AG10803 (cell line): ENCODE measurements around the gene EPHB1.
"Not testable (repeated sequence)": the region's sequence is repeated elsewhere in the genome, so short reads cannot be mapped to it uniquely, and the experiment has no call there.

Experiments
- DNase-seq: peaks from one replicate; pipeline ENCODE4 v3.0.0; 2010; ENCODE audit warnings: low read depth
- H3K4me3 ChIP-seq: 2 replicates; pipeline ENCODE4 v1.5.1; 2011; ENCODE audit warnings: mild to moderate bottlenecking, low read length, control low read depth
- TF ChIP-seq, protein P1 (sequence below): conservative IDR thresholded peaks from 2 replicates; pipeline ENCODE4 v1.5.1; 2011; ENCODE audit warnings: mild to moderate bottlenecking, low read length, control low read depth, inconsistent platforms

Gene EPHB1

DNA sequence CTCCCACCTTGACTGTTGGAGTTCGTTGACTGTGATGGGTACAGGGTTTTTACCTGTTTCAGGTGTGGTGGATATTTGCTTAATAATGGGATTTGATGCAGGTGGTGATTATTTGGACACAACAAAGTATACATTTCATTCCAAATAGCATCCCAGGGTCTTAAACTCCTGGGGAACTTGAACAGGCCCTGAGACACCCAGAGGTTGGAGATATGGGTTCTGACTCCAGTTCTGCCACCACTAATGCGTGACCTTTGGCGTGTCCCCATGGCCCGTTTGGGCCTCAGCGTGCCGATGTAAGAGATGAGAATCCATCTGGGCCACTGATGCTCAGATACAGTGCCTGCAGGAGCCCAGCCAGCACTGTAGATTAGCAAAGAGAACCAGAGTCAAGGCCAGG lies 264.5 kb downstream of the EPHB1 start:
- DNase-seq = no peak
- H3K4me3 ChIP-seq = no peak overlapping the region
- TF ChIP-seq, protein P1, sequence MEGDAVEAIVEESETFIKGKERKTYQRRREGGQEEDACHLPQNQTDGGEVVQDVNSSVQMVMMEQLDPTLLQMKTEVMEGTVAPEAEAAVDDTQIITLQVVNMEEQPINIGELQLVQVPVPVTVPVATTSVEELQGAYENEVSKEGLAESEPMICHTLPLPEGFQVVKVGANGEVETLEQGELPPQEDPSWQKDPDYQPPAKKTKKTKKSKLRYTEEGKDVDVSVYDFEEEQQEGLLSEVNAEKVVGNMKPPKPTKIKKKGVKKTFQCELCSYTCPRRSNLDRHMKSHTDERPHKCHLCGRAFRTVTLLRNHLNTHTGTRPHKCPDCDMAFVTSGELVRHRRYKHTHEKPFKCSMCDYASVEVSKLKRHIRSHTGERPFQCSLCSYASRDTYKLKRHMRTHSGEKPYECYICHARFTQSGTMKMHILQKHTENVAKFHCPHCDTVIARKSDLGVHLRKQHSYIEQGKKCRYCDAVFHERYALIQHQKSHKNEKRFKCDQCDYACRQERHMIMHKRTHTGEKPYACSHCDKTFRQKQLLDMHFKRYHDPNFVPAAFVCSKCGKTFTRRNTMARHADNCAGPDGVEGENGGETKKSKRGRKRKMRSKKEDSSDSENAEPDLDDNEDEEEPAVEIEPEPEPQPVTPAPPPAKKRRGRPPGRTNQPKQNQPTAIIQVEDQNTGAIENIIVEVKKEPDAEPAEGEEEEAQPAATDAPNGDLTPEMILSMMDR = no peak

DNA sequence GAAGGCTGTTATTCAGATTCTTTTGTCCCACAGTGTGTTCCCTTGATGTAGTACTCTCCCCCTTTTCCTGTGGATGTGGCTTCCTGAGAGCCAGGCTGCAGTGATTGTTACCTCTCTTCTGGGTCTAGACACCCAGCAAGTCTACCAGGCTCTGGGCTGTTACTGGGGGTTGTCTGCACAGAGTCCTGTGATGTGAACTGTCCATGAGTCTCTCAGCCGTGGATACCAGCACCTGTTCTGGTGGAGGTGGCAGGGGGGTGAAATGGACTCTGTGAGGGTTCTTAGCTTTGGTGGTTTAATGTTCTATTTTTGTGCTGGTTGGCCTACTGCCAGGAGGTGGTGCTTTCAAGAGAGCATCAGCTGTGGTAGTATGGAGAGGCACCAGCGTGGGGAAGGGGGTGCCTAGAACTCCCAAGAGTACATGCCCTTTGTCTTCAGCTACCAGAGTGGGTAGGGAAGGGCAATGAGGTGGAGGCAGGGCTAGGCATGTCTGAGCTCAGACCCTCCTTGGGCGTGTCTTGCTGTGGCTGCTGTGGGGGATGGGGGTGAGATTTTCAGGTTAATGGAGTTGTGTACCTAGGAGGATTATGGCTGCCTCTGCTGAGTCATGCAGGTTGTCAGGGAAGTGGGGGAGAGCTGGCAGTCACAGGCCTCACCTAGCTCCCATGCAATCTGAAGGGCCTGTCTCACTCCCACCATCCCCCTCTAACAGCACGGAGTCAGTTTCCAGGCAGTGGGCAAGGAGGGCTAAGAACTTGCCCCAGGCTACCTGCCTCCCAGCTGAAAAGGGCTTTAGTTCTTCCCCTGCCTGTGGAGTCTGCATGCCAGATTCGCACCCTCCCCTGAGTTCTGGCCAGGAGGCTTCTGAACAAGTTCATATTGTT lies 272.0 kb downstream of the EPHB1 start:
- DNase-seq = not testable (repeated sequence)

DNA sequence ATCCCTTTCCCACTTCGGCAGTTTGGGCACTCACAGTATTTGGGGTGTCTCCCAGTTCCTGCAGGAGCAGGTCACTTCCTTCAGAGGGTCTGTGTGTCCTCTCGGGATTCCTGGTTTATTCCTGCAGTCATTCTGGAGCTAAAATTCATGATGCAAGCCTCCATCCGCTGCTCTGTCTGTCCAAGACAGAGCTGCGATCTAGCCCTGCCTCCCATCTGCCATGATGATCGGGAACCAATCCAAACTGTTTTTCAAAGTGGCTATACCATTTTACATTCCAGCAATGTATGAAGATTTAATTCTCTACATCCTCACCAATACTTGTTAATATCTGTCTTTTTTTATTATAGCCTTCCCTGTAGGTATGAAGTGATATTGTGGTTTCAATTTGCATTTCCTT lies 273.0 kb downstream of the EPHB1 start:
- no peak overlapping the region for H3K4me3 ChIP-seq
- TF ChIP-seq, protein P1 = no peak
- DNase-seq = no peak

More for the DNA sequence above, 272.0 kb downstream of the EPHB1 start:
- H3K4me3 ChIP-seq = not testable (repeated sequence)

DNA sequence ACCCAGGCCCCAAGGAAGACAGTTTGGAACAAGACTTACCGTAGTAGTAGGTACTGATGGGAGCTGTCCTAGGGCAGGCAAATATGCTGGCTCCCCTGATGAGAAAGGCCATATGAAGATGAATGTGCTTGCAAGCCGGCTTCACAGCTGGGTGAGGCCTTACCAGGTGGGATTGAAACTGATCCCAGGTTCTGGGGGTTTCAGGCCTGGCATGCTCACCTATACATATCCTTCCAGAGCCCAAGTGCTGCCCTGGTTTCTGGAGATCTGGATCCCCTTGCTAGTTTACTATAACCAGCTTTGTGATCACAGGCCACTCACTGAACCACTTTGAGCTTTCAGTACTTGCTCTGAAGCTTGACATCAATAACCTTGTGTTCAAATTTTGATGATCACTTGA lies 274.3 kb downstream of the EPHB1 start:
- TF ChIP-seq, protein P1 = no peak
- DNase-seq = no peak
- H3K4me3 ChIP-seq = no peak overlapping the region

DNA sequence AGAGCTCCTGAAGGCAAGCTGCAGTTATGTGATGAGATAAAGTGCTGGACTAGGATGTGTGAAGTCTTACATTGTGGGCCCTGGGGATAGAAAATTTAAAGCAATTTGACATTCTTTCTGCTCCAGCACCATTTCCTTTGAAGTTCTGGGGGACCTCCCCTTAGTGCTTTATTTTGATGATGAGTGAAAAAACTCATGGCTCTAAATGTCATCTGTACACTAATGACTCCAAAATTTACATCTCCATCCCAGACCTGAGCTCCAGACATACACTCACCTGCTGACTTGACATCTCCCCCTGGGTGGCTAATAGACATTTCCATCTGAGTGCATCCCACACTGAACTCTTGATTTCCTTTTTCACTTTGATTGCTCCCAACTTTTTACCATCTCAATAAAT lies 276.4 kb downstream of the EPHB1 start:
- TF ChIP-seq, protein P1 = no peak
- H3K4me3 ChIP-seq = no peak overlapping the region
- no peak for DNase-seq

DNA sequence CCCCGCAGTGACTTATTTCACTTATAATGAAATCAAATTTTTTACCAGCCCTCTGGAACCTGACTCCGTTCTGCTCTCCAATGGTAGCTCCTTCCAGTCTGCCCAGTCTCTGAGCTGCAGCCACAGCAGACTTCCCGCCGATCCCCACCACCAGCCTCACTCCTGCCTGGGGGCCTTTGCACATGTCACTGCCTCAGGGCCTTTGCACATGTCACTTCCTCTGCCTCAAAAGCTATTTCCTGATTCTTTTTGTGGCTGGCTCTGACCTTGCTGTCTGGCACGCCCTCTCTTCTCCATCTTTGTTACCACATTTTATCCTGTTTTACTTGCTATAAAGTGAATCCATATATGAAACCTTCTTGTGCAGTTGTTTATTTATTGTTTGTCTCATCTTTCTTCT lies 277.4 kb downstream of the EPHB1 start:
- no peak overlapping the region for H3K4me3 ChIP-seq
- TF ChIP-seq, protein P1 = no peak
- no peak for DNase-seq

DNA sequence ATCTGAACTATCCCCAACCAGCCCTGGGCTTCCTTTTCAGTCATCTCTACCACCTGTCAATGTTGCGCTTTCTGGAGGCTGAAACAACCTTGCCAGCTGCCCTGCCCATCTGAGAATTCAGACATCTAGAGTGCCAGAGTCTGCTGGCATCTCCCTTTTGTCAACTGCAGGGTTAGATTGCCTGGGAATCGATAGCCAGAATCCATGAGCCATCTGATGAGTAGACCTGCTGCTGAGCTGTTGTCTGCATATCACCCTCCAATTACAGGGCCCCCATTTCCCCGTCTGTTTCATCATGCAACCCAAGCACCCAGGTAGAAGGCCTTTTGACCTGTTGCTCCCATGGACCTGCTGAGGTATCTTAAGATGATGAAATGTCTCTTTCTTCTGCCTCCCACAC lies 280.1 kb downstream of the EPHB1 start:
- H3K4me3 ChIP-seq = no peak overlapping the region
- TF ChIP-seq, protein P1 = no peak
- DNase-seq = no peak

DNA sequence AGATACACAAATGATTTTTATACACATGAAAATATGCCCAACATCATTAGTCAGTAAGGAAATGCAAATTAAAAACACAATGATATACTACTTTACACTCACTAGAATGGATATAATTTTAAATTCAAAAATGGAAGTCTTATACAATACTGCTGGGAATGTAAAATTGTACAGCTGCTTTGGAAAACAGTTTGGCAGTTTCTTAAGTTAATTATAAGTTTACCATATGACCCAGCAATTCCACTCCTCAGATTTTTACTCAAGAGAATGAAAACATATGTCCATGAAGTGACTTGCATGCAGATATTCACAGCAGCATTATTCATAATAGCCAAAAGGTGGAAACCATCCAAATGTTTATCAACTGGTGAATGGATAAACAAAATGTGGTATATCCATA lies 281.3 kb downstream of the EPHB1 start:
- no peak for DNase-seq
- H3K4me3 ChIP-seq = no peak overlapping the region
- TF ChIP-seq, protein P1 = no peak
